Heart left ventricle (tissue), 13 donors: ENCODE measurements around the gene NCK2.

Source experiments
- POLR2A ChIP-seq, 2 donors: fragments of 450-650 bp; IDR thresholded peaks; one replicate each; pipeline ENCODE4 v1.6.1; 2017; ENCODE audit warnings: antibody characterized with exemption in 2 of 2, mild to moderate bottlenecking in 2 of 2, moderate library complexity in 2 of 2
- TF ChIP-seq, protein P1 (sequence below), 12 donors: fragments of 200-600 bp; sonication (generic) in 4 of 12; IDR thresholded peaks; one replicate each; pipeline versions ENCODE4 v1.5.0 to v1.8.0; 2018 to 2022; ENCODE audit warnings: antibody characterized with exemption in 12 of 12, mild to moderate bottlenecking in 5 of 12
- donor health status: ischemic (EF 13 %, LVEDD 7.1; RV severe dilation, severe dysfunction).
- donor health status: DM: no; HTN: yes; CAD: no.
- donor health status: DM: no; HTN: no; CAD: no.
- donor health status: ischemic (EF 25% LVEDD 6.9; RV normal size, moderate dysfunction).
- donor health status: ischemic (EF 25% LVEDD 5.7; RV mildly dilated, moderate dysfunction).
- donor health status: ischemic (EF 35%, LVEDD 5.7; RV mildly dilated, moderate dysfunction).
- donor health status: nonischemic (EF 11% LVEDD 7.7; RV severe dilation, severe dysfunction).
- donor health status: DM: yes; HTN: yes; CAD: no.
- donor health status: PGD.
- donor health status: ischemic (EF 29% LVEDD 5.4; RV normal size, mild dysfunction).
- donor health status: nonischemic (EF 23%, LVEDD 6.1; RV moderate dilation, normal function).

DNA sequence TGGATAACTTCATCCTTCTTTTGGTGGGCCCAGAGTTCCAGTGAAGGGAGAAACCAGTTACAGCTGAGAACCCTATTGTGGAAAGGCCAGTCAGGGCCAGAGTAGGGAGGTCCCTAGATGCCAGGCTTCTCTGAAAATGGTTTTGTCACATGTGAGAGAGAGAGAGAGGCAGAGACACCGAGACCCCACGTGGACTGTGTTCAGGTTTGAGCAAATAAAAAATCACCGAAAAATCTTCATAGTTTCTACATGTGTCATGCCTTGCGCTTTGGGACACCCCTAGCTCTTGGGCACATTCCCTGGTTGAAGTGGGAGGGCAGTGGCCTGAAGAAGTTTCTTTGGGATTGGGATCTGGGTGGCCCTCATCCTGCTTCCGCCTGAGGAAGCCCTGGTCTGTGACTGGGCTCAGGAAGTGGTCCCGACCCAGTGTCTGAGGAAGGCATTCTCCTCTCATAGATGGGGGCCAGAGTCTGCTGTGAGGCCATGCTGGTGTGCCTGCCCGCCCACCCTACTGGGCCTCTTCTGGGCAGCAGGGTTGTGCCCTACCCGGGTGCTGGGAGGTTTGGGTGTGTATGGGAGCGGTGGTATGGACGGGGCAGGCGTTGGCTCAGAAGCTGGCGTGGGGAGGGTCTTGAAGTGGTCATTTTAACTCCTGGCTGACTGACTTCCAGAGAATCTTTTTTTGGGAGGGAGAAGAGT, 16.1 kb downstream of the NCK2 start:
- TF ChIP-seq, protein P1, sequence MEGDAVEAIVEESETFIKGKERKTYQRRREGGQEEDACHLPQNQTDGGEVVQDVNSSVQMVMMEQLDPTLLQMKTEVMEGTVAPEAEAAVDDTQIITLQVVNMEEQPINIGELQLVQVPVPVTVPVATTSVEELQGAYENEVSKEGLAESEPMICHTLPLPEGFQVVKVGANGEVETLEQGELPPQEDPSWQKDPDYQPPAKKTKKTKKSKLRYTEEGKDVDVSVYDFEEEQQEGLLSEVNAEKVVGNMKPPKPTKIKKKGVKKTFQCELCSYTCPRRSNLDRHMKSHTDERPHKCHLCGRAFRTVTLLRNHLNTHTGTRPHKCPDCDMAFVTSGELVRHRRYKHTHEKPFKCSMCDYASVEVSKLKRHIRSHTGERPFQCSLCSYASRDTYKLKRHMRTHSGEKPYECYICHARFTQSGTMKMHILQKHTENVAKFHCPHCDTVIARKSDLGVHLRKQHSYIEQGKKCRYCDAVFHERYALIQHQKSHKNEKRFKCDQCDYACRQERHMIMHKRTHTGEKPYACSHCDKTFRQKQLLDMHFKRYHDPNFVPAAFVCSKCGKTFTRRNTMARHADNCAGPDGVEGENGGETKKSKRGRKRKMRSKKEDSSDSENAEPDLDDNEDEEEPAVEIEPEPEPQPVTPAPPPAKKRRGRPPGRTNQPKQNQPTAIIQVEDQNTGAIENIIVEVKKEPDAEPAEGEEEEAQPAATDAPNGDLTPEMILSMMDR (IDR thresholded peaks at IDR 0.05) = no peak
- no peak for TF ChIP-seq POLR2A (IDR thresholded peaks at IDR 0.05)
